VCaP (cell line): Measurements from ENCODE around the gene CORO2A.
A peak's percentile ranks its signal among the peaks of the same experiment; 100 is the strongest.

Source experiments
- H3K27ac ChIP-seq: fragments of 450-650 bp; 2 replicates; pipeline ENCODE4 v1.5.1; 2017
- CTCF ChIP-seq: fragments of 450-650 bp; conservative IDR thresholded peaks from 2 replicates; pipeline ENCODE4 v1.5.1; 2017; ENCODE audit warnings: mild to moderate bottlenecking, moderate library complexity

Gene CORO2A

GRCh38 chr9:98192503-98193335 lies at the start of gene CORO2A:
Gene CORO2A, minus strand, starts transcription at chr9:98192637. Its CDS starts 34,977 bp downstream, at chr9:98157660.
- peak within 1 kb of the TSS; percentile 87 for H3K27ac ChIP-seq
- TF ChIP-seq CTCF: peak; percentile 68

GRCh38 chr9:98241357-98242300 lies 49.2 kb upstream of the CORO2A start:
- no peak for TF ChIP-seq CTCF
- no peak overlapping the region for H3K27ac ChIP-seq

- TF ChIP-seq CTCF: no peak
- H3K27ac ChIP-seq: no peak overlapping the region
Measured at GRCh38 chr9:98240475-98240874, 48.0 kb upstream of the CORO2A start.

- no peak for TF ChIP-seq CTCF
Measured at GRCh38 chr9:98236901-98237487, 44.6 kb upstream of the CORO2A start.

GRCh38 chr9:98235126-98235525 lies 42.7 kb upstream of the CORO2A start:
- TF ChIP-seq CTCF: no peak
- H3K27ac ChIP-seq: no peak overlapping the region

More at GRCh38 chr9:98236901-98237487, 44.6 kb upstream of the CORO2A start:
- H3K27ac ChIP-seq: no peak overlapping the region

GRCh38 chr9:98234245-98234825 lies 41.9 kb upstream of the CORO2A start:
- TF ChIP-seq CTCF: peak; percentile 48
- H3K27ac ChIP-seq: no peak overlapping the region
